ENCODE results near the gene DNAJC4.

DNA sequence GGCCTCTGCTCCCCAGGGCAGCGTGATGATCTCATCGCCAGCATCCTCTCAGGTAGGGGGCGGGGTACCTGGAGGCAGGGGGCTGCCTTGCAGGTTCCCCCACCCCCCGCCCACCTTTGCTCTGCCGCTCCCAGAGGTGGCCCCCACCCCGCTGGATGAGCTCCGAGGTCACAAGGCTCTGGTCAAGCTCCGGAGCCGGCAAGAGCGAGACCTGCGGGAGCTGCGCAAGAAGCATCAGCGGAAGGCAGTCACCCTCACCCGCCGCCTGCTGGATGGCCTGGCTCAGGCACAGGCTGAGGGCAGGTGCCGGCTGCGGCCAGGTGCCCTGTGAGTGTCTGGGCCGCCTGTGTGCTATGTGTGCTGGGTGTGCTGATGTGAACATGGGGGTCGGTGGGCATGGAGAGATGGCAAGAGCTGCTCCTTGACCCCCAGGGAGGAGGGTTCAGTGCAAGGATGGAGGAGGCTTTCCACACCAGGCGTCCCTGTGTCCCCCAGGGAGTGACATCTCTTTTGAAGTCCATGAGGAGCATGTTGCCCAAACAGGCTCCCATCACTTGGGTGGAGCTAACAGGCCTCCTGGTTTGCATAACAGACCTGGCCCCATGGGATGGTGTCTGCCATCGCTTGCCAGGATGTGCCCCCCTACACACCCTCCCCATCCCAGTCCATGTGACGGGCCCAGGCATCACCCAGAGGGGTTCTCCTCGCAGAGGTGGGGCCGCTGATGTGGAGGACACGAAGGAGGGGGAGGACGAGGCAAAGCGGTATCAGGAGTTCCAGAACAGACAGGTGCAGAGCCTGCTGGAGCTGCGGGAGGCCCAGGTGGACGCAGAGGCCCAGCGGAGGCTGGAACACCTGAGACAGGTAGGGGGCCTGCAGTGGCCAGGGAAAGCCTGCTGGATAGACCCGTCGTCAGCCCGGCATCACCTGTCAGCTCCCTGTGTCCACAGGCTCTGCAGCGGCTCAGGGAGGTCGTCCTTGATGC, 35.1 kb downstream of the DNAJC4 start:
- no peak for TF ChIP-seq GATA2 (IDR thresholded peaks at IDR 0.05; ENCODE audit: low read depth, low read length)
- TF ChIP-seq GATA3 (IDR thresholded peaks at IDR 0.05; ENCODE audit: low read depth, low read length): no peak

Measured in SH-SY5Y (cell line).